Measurements from ENCODE around the gene NODAL. TPM values are rescaled to one million over a fixed set of nuclear protein-coding genes. Genes with fewer than 3 reads are reported as not detected.

Gene NODAL
- total RNA-seq, 1 experiment from 2014 or later = not detected

DNA sequence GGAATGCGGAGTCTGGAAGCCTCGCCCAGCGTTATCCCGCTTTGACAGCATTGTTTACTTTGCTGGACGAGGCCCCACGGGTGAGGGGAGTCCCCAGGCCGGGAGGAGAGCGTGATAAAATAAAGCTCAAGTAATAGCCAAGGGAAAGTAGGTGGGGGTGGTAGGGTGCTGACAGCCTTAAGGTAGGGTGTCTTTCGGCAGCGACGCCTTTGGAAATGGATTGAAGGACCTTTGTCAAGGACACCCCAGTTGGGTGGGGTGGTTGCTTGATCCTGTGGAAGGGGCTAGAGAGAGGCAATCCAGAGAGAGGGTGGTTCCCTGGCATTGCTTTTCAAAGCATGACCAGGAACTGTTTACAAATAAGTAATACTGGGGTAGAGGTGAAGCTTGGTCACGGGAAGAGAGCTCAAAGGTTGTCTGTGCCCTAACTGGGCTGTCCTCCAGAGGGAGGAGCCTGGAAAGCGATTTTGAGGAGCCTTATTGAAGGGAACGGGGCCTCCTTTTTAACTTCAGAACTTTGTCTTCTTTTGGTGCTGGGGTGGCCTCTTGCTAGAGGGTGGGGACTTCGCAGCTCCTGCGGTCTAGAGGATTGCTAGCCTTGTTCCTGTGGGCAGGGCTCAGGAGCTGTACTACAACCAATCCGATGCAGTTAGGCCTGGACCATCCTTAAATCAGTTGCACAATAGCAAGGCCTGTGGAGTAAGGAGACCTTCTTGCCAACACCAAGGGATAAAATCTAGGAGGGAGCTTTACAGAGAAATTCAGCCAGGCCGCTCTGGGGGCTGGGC lies 36.2 kb downstream of the NODAL start:
- peak; percentile 69 for DNase-seq (ENCODE audit: low read depth)
- in situ Hi-C loops (cut with HindIII; ENCODE audit: low pct_unique_long_range_greater_than_20kb, low sequenced_read_pairs) = no loop called here

DNA sequence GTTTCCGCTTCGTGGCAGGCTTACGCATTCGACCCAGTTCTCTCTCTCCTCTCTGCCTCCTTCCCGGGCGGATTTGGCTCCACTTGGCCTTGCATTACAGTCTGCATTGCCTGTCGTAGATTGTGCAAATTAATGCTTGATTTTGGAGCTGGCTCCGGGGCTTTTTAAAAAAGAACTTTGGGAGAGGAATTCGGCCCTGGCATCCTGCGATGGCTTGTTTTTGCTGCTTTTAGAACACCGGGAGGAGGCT lies 36.8 kb downstream of the NODAL start:
- in situ Hi-C loops (cut with HindIII; ENCODE audit: low pct_unique_long_range_greater_than_20kb, low sequenced_read_pairs) = no loop called here
- peak; percentile 17 for DNase-seq (ENCODE audit: low read depth)

DNA sequence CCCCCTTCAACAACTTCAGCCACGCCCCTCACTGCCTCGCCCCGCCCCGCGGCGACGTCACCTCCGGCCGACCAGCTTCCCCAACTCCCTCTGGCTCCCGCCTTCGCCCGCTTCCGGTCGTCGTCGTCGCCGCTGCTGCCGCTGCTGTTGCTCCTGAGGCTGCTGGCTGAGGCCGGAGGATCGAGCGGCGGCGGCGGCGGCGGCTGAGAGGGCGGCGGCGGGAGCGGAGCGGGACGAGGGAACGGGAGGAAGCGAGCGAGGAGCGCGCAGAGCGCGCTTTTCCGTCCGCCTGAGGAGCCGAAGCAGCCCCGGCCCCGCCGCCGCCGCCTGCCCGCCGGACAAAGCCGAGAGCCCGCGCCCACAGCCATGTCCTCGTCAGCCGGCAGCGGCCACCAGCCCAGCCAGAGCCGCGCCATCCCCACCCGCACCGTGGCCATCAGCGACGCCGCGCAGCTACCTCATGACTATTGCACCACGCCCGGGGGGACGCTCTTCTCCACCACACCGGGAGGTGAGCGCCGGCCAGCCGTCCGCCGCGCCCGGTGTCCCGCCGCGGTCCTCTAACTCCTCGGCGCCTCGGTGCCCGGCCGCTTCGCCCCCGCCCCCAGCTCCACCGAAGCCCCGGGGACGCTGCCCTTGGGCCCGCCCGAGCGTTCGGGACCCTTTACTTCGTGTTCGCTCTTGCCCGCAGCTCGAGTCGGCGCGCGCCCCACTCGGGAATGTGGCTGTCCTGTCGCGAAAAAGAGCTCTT lies 37.3 kb downstream of the NODAL start, which contains the start of gene EIF4EBP2:
TSS of gene EIF4EBP2 (plus strand) at position 110 of the 751 bp plus-strand sequence. CDS start at position 367, 257 bp downstream.
- DNase-seq (ENCODE audit: low read depth) = peak; percentile 85
- in situ Hi-C loops (cut with HindIII; ENCODE audit: low pct_unique_long_range_greater_than_20kb, low sequenced_read_pairs) = no loop called here

DNA sequence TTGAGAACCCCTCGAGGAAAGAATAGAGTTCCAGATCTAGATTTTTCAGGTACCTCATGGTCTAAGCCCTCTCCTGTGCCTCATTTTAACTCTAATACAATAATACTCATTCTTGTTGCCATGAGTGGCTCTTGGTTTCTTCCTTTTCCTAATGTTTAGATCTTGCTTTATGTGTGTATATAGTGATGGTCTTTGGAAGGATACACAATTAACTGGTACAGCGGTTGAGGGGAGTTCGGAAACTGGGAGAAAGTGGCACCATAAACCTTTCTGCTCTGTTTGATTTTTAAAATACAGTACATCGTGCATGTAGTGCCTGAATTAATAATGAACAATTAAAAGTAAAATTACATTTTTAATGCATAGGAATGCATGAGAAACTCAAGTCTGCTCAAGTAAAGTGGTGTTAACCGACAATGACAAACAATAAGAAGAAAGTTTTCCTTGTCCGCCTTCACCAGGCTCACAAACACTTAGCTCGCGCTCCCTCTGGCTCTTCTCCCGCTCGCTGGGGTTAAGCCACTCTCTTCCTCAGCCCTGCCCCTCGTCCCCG lies 37.9 kb downstream of the NODAL start:
- in situ Hi-C loops (cut with HindIII; ENCODE audit: low pct_unique_long_range_greater_than_20kb, low sequenced_read_pairs) = no loop called here
- DNase-seq (ENCODE audit: low read depth) = no peak

DNA sequence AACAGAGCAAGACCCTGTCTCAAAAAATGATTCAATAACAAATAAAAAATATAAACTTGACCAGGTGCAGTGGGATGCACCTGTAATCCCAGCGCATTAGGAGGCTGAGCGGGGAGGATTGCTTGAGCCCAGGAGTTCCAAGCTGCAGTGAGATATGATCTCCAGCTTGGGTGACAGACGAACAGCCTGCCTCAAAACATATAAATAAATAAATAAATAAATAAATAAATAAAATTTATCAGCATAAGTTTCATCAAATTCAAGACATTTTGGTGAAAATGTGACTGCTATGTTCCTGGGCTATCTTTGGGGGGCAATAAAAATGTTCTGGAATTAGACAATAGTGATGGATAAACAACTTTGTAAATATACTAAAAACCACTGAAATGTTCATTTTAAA lies 42.3 kb downstream of the NODAL start:
- no peak for DNase-seq (ENCODE audit: low read depth)
- in situ Hi-C loops (cut with HindIII; ENCODE audit: low pct_unique_long_range_greater_than_20kb, low sequenced_read_pairs) = no loop called here

DNA sequence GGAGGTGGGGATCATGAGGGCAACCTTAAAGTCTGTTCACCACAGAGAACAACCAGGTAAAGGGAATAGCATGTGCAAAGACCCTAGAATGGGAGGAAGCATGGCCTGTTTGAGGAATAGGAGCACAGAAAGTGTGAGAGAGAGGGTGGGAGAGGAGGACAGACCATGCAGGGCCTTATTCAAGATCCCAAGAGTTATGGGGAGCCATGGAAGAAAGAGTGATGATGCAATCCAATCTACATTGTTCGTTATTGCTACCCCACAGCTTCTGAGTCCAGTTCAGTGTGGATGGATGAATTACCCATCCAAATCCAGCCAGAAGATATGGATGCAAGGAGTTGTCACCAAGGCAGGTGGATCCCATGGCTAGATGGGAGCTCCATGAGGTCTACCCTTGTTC lies 45.3 kb downstream of the NODAL start:
- in situ Hi-C loops (cut with HindIII; ENCODE audit: low pct_unique_long_range_greater_than_20kb, low sequenced_read_pairs) = no loop called here
- DNase-seq (ENCODE audit: low read depth) = no peak

DNA sequence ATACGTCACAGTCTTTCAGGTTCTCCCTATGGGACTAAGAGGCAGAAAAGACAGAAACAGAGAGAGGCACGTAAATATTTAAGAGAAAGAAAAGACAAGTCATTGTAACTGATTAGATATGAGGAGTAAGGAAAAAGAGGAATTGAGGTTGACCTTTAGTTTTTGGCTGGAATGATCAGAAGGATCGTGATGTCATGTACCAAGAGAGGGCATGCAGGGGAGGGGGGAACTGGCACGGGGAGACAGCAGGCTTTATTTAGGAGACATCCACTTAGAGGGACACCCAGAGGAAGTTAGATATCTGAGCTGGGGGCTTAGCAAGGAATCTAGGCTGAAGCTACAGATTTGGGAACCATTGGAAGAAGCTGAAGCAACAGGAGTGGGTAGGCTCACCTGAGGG lies 49.8 kb downstream of the NODAL start:
- in situ Hi-C loops (cut with HindIII; ENCODE audit: low pct_unique_long_range_greater_than_20kb, low sequenced_read_pairs) = no loop called here
- no peak for DNase-seq (ENCODE audit: low read depth)

Other genes starting within 250 kb of the NODAL start
- 182 and 204 TPM in 2 replicates for gene PPA1, start 208.3 kb downstream of the NODAL start, total RNA-seq (2014; rRNA removed; shearing (Covaris generic); ENCODE audit: low replicate concordance)
- gene NPFFR1, start 157.7 kb downstream of the NODAL start, total RNA-seq (2014; rRNA removed; shearing (Covaris generic); ENCODE audit: low replicate concordance) = not detected in 2 replicates
- gene LRRC20, start 59.1 kb downstream of the NODAL start, total RNA-seq (2014; rRNA removed; shearing (Covaris generic); ENCODE audit: low replicate concordance) = 29.0 and 36.1 TPM in 2 replicates
- 5.0 and 6.5 TPM in 2 replicates for gene EIF4EBP2, start 37.5 kb downstream of the NODAL start, total RNA-seq (2014; rRNA removed; shearing (Covaris generic); ENCODE audit: low replicate concordance)
- gene PALD1, start 37.1 kb upstream of the NODAL start, total RNA-seq (2014; rRNA removed; shearing (Covaris generic); ENCODE audit: low replicate concordance) = 1.3 and 1.6 TPM in 2 replicates
- gene PRF1, start 161.1 kb upstream of the NODAL start, total RNA-seq (2014; rRNA removed; shearing (Covaris generic); ENCODE audit: low replicate concordance) = not detected in 2 replicates
- 0.37 and 1.0 TPM in 2 replicates for gene ADAMTS14, start 230.8 kb upstream of the NODAL start, total RNA-seq (2014; rRNA removed; shearing (Covaris generic); ENCODE audit: low replicate concordance)

Measured in Caki2 (cell line).